ENCODE results near the gene AMT. TPM values are rescaled to one million over a fixed set of nuclear protein-coding genes. Genes with fewer than 3 reads are reported as not detected.
A peak's percentile ranks its signal among the peaks of the same experiment; 100 is the strongest.

Gene AMT
- not detected in 2 replicates for total RNA-seq (2014; rRNA removed; shearing (Covaris generic); ENCODE audit: low replicate concordance)

GRCh38 chr3:49422379-49423248 lies at the start of gene AMT:
TSS of gene AMT (minus strand) at chr3:49422473. CDS start at chr3:49422450, 23 bp downstream.
- in situ Hi-C loops (cut with HindIII; ENCODE audit: low pct_unique_long_range_greater_than_20kb, low sequenced_read_pairs) = no loop called here
- no peak for DNase-seq (ENCODE audit: low read depth)

GRCh38 chr3:49470714-49471420 lies 48.6 kb upstream of the AMT start:
- in situ Hi-C loops (cut with HindIII; ENCODE audit: low pct_unique_long_range_greater_than_20kb, low sequenced_read_pairs) = no loop called here
- DNase-seq (ENCODE audit: low read depth) = no peak

GRCh38 chr3:49469936-49470713 lies 47.9 kb upstream of the AMT start, which contains the start of gene DAG1:
TSS of gene DAG1 (plus strand) at chr3:49470267. CDS start at chr3:49510535, 40,268 bp downstream.
- in situ Hi-C loops (cut with HindIII; ENCODE audit: low pct_unique_long_range_greater_than_20kb, low sequenced_read_pairs) = no loop called here
- peak; percentile 91 for DNase-seq (ENCODE audit: low read depth)

DNA sequence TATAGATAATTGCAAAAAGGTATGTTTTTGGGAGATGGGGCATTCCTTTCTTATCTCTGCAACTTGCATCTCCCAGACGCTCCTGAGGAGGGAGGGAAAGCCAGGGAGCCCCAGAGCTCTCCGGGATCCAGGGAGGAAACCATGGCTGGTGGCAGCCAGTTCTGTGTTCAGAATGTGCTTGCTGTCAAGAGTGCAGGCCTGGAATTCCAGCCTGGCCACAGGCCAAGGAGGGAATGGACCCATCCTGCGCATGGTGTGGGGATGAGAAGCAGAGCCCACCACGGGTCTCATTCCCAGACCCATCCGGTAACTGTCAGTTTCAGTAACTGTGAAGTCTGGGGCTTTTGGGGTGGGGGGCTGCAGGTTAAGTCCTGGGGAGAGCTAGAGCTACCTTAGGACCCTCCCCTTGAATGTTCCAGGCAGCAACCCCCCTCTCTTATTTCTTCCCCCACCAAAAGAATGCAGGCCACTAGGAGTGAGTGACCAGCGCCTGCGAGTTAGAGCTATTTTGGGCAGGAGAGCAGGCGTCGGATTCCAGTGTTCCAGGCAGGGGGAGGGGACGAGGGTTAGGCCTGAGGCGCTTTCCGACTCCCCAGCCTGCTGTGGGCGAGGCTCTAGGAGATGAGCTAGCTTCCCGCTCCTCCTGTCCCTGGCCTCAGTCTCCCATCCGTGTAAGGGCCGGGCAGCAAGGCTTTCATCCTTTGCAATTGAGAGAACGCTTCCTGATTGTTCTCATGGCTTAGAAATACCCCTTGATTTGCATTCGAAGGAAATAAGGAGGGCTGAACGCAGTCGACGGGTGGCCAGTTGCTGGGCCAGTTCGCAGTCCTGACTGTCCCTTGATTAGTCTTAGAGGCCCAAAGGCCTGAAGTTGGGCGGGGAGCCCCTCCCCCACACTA lies 47.0 kb upstream of the AMT start:
- DNase-seq (ENCODE audit: low read depth) = peak; percentile 12
- in situ Hi-C loops (cut with HindIII; ENCODE audit: low pct_unique_long_range_greater_than_20kb, low sequenced_read_pairs) = no loop called here

DNA sequence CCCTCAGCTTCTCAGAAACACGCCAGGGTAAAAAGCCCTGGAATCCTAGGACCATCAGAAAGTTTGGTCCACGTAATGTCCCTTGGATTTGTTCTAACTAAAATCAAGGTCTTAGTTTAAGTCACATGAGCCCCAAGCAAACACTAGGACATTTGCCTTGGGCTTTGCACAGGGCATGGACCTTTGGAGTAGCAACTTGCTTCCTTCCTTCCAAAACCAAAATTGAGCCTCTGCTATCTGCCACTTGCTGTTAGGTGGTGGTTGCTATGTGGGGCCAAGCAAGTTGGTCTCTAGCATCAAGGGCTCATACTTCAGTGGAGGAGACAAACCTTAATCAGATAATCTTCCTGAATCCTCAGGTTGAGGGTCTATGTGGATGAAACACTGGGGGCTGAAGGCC lies 43.8 kb upstream of the AMT start:
- in situ Hi-C loops (cut with HindIII; ENCODE audit: low pct_unique_long_range_greater_than_20kb, low sequenced_read_pairs) = no loop called here
- DNase-seq (ENCODE audit: low read depth) = no peak

DNA sequence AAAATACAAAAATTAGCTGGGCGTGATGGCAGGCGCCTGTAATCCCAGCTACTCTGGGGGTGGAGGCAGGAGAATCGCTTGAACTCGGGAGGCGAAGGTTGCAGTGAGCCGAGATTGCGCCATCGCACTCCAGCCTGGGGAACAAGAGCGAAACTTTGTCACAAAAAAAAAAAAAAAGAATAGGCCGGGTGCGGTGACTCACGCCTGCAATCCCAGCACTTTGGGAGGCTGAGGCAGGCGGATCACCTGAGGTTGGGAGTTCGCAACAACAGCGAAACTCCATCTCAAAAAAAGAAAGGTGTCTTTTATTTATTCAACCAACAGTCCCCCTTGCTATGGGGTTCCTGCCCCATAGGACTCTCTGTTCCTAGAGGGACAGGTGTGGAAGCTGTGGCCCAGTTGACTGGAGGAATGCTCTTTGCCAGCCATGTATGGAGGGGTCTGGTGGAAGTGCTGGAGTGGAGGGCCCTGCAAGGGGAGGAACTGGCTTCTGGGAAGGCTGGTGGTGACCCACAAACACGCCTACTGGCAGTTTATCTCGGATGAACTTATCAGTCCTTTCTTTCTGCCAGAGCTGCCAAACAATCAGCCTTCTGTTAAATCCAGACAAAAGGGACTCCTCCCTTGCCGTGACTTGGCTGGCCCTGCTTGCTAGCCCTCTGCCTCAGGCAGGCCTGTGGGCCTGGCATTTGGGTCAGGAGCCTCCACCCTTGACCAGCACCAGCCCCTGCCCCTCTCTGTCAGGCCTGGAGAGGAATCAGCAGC lies 43.2 kb upstream of the AMT start:
- in situ Hi-C loops (cut with HindIII; ENCODE audit: low pct_unique_long_range_greater_than_20kb, low sequenced_read_pairs) = no loop called here
- no peak for DNase-seq (ENCODE audit: low read depth)

DNA sequence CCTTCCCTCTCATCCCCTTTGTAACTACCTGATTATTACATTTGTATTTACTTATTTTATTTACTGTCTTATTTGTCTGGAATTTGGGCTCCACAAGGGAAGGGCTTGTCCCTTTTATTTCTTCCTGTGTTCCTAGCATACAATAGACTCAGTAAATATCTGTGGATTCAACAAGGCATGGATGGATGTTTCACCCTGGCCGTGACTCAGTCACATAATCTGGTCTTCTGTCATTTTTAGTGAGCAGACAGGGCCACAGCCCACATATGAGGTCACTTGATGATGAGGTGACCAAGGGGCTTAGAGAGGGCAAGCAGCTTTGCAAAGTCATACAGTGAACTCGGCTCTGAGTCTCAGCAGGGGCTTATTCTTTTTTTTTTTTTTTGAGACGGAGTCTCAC lies 39.9 kb upstream of the AMT start:
- in situ Hi-C loops (cut with HindIII; ENCODE audit: low pct_unique_long_range_greater_than_20kb, low sequenced_read_pairs) = no loop called here
- peak; percentile 50 for DNase-seq (ENCODE audit: low read depth)

GRCh38 chr3:49461443-49462171 lies 39.3 kb upstream of the AMT start:
- DNase-seq (ENCODE audit: low read depth) = peak; percentile 33
- in situ Hi-C loops (cut with HindIII; ENCODE audit: low pct_unique_long_range_greater_than_20kb, low sequenced_read_pairs) = no loop called here

GRCh38 chr3:49460956-49461355 lies 38.7 kb upstream of the AMT start:
- in situ Hi-C loops (cut with HindIII; ENCODE audit: low pct_unique_long_range_greater_than_20kb, low sequenced_read_pairs) = no loop called here

DNA sequence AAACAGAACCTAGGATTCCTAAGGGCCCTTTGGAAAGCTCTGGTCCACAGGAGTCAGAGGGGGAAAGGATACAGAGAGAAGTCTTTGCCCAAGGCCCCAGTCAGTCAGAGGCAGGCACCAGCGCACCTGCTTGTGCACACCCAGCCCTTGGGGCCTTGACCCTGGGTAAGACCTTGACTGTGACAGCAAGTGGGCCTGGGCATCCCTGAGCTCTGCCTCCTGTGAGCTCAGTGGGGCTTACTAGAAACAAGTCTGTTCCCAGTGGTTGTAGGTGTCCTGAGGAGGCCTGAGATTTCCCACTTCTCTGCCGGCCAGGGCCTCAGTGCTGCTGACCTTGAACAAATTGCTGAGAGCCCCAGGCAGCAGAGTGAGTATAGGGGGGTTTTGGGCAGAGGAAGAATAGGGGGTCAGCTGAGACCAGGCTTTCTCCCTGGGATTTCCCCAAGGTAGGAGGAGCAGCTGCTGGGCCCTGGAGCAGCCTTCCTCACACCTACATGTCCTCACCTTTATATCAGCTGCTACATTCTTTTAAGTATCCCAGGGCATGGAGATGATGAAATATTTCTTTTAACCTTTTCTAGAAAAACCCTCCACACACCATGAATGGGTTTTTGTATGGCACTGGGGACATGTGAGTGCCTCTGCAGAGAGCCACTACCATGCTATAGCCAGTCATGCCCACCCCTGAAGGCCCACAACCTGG lies 38.1 kb upstream of the AMT start:
- in situ Hi-C loops (cut with HindIII; ENCODE audit: low pct_unique_long_range_greater_than_20kb, low sequenced_read_pairs) = no loop called here
- DNase-seq (ENCODE audit: low read depth) = no peak

More at GRCh38 chr3:49460956-49461355, 38.7 kb upstream of the AMT start:
- no peak for DNase-seq (ENCODE audit: low read depth)

GRCh38 chr3:49456466-49456865 lies 34.2 kb upstream of the AMT start:
- no peak for DNase-seq (ENCODE audit: low read depth)
- in situ Hi-C loops (cut with HindIII; ENCODE audit: low pct_unique_long_range_greater_than_20kb, low sequenced_read_pairs) = no loop called here

- in situ Hi-C loops (cut with HindIII; ENCODE audit: low pct_unique_long_range_greater_than_20kb, low sequenced_read_pairs) = no loop called here
Observed at GRCh38 chr3:49454898-49455681, 32.8 kb upstream of the AMT start.

DNA sequence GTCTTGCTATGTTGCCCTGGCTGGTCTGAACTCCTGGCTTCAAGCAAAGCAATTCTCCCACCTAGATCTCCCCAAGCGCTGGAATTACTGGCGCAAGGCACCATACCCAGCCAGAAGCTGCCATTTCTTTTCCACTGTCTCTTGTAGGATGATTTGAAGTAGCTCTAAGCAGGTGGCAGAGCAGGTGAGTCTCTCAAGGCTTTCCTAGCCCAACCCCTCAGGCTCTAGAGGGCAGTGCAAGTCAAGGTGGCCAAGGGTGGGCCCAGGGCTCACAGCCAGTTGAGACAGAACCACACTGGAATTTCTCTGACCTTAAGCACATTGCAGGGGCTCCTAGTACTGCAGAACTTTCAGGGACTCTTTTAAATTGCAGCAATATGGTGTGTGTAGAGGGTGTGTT lies 32.2 kb upstream of the AMT start:
- DNase-seq (ENCODE audit: low read depth) = peak; percentile 15
- in situ Hi-C loops (cut with HindIII; ENCODE audit: low pct_unique_long_range_greater_than_20kb, low sequenced_read_pairs) = no loop called here

More at GRCh38 chr3:49454898-49455681, 32.8 kb upstream of the AMT start:
- DNase-seq (ENCODE audit: low read depth) = no peak

DNA sequence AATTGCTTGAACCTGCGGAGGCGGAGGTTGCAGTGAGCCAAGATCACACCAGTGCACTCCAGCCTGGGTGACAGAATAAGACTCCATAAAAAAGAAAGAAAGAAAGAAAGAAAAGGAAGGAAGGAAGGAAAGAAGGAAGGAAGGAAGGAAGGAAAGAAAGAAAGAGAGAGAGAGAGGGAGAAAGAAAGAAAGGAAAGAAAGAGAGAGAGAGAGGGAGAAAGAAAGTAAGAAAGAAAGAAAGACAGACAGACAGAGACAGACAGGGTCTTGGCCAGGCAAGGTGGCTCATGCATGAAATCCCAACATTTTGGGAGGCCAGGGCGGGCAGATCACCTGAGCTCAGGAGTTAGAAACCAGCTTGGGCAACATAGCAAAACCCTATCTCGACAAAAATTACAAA lies 31.3 kb upstream of the AMT start:
- no peak for DNase-seq (ENCODE audit: low read depth)
- in situ Hi-C loops (cut with HindIII; ENCODE audit: low pct_unique_long_range_greater_than_20kb, low sequenced_read_pairs) = no loop called here

DNA sequence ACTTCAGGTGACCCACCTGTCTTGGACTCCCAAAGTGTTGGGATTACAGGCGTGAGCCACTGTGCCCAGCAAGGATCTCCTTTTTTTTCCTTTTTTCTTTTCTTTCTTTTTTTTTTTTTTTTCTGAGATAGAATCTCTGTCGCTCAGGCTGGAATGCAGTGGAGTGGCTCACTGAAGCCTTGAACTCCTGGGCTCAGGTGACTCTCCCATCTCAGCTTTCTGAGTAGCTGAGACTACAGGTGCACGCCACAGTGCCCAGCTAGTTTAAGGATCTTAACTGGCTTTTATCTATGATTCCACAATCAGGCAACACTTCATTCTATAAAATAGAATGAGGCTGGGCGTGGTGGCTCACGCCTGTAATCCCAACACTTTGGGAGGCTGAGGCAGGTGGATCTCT lies 23.1 kb upstream of the AMT start:
- in situ Hi-C loops (cut with HindIII; ENCODE audit: low pct_unique_long_range_greater_than_20kb, low sequenced_read_pairs) = no loop called here
- no peak for DNase-seq (ENCODE audit: low read depth)

Data from Caki2 (cell line).